ENCODE results near the gene PCNX3. TPM values are rescaled to one million over a fixed set of nuclear protein-coding genes. Genes with fewer than 3 reads are reported as not detected.

PCNX3 gene
- total RNA-seq (2022) (72.8 and 77.4 TPM in 2 replicates), Bru-seq, nascent RNA (percentile 64 among the genes with signal in this experiment), BruChase-seq, experiment 1, labeled RNA remaining after a 6-hour chase (percentile 86 among the genes with signal in this experiment), BruChase-seq, experiment 2, labeled RNA remaining after a 2-hour chase (percentile 86 among the genes with signal in this experiment)
- long read RNA-seq, partial matches to known transcripts = 34 of 53 reads
- long read RNA-seq, other reads (novel, unspliced or antisense) = 19 of 53 reads

DNA sequence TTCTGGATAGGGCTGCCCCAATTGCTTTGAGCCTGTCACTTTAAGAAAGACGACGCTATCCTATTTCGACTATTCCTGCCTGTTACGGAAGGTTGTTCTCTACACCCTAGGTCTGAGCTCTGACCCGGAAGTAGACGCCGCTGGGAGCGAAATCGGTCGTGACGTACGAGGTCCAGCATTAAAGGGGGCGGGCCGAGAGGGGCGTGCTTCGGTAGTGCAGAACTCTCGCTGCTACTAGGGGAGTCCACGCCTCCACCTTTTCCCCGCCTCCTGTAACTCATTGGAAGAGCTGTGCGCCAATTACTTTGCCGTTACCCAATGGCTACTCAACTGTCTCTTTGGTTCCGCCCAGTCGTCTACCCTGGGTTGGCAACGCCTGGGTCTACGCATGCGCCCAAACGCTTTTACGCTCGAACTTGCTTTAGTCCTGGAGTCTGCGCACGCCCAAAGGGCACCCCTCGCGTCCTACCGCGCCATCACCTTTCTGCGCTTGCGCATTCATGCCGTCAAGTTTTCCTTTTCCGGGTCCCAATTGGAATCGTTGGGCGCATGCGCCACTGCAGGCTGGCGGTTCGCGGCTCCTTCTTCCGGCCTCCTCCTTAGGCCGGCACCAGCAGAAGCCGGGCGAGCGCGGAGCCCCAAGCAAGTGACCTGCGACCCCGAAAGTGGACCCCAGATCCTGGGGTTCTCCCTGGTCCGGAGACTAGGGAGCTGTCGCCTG, at the start of gene PCNX3:
PCNX3 (plus strand) TSS at position 548 of the 721 bp plus-strand sequence. CDS start 536 bp downstream, outside the sequence.
- H3K4me1 Mint-ChIP-seq (ENCODE audit: low read depth, unreplicated experiment) = peaks cover 29% of the 10 kb centered on the region
- intact Hi-C loops (cut with micrococcal nuclease; ENCODE audit: unreplicated experiment) = no loop called here
- no peaks in the 10 kb centered on the region for H3K9me3 Mint-ChIP-seq (ENCODE audit: low read depth, unreplicated experiment)
- no TSS peak for BruUV-seq (replicated peaks)
- peak within 1 kb of the TSS; percentile 95 for H3K27ac Mint-ChIP-seq (ENCODE audit: unreplicated experiment)
- peak within 1 kb of the TSS; percentile 93 for H3K4me3 Mint-ChIP-seq (ENCODE audit: low read depth, unreplicated experiment)
- peaks cover 78% of the 10 kb centered on the region for H3K36me3 Mint-ChIP-seq (ENCODE audit: insufficient read depth, unreplicated experiment)
- TF ChIP-seq, protein P1, sequence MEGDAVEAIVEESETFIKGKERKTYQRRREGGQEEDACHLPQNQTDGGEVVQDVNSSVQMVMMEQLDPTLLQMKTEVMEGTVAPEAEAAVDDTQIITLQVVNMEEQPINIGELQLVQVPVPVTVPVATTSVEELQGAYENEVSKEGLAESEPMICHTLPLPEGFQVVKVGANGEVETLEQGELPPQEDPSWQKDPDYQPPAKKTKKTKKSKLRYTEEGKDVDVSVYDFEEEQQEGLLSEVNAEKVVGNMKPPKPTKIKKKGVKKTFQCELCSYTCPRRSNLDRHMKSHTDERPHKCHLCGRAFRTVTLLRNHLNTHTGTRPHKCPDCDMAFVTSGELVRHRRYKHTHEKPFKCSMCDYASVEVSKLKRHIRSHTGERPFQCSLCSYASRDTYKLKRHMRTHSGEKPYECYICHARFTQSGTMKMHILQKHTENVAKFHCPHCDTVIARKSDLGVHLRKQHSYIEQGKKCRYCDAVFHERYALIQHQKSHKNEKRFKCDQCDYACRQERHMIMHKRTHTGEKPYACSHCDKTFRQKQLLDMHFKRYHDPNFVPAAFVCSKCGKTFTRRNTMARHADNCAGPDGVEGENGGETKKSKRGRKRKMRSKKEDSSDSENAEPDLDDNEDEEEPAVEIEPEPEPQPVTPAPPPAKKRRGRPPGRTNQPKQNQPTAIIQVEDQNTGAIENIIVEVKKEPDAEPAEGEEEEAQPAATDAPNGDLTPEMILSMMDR (IDR thresholded peaks at IDR 0.05; ENCODE audit: unreplicated experiment) = no peak
- peak; percentile 99 for DNase-seq
- CTCF ChIA-PET = interaction anchor here (0.6 to 1.7 kb wide), 11 partner anchors 11 to 267 kb away, joined by 3 to 6 read pairs (median 4); partner anchors contain the start of genes FAM89B, MUS81, SIPA1 and ZNRD2
- no peaks in the 10 kb centered on the region for H3K27me3 Mint-ChIP-seq (ENCODE audit: unreplicated experiment)

DNA sequence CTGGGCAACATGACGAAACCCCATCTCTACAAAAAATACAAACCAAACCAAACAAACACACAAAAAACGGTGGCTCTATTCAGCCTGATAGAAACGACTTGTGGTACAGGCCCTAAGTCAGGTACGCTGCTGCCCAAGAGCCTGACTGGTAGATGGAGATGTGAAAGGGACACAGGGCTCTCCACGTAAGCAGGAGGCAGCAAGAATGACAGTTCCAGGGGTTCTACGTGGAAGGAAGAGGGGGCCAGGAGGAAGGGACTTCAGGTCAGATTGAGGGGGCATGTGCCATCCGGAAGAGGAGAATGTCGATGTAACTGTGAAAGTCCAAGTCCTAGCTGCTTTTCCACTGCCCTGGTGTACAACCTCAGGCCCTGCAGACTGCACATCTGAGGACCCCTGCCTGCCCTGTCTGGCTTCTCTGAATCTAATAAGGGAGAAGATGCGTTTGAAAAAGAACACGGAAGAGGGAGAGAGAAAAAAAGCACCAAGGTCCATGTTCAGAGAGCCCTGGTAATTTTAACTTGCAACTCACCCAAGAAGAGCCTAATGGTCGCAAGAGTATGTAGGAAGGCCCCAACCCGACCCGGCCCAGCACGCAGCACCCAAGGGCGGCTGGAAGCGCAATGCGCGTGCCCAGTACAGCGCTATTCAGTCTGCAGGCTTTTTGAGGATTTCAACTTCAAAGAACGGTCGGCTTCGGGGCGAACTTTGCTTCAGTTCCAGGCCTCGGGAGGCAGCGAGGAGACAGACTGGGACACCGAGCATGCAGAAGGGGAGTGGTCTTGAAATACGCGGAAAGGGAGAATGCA, 46.2 kb upstream of the PCNX3 start:
- H3K9me3 Mint-ChIP-seq (ENCODE audit: low read depth, unreplicated experiment) = no peaks in the 10 kb centered on the region
- H3K4me1 Mint-ChIP-seq (ENCODE audit: low read depth, unreplicated experiment) = peaks cover 46% of the 10 kb centered on the region
- H3K27ac Mint-ChIP-seq (ENCODE audit: unreplicated experiment) = peak overlapping the region; percentile 88
- intact Hi-C loops (cut with micrococcal nuclease; ENCODE audit: unreplicated experiment) = no loop called here
- DNase-seq = no peak
- TSS peak; percentile 68 for BruUV-seq (replicated peaks)
- CTCF ChIA-PET = interaction anchor here (0.6 to 4.0 kb wide), 4 partner anchors 10 to 60 kb away, joined by 3 to 39 read pairs (median 12); partner anchors contain the start of genes LTBP3 and PCNX3
- peak overlapping the region; percentile 79 for H3K4me3 Mint-ChIP-seq (ENCODE audit: low read depth, unreplicated experiment)
- TF ChIP-seq, protein P1 (IDR thresholded peaks at IDR 0.05; ENCODE audit: unreplicated experiment) = no peak
- peaks cover 63% of the 10 kb centered on the region for H3K36me3 Mint-ChIP-seq (ENCODE audit: insufficient read depth, unreplicated experiment)
- H3K27me3 Mint-ChIP-seq (ENCODE audit: unreplicated experiment) = no peaks in the 10 kb centered on the region

DNA sequence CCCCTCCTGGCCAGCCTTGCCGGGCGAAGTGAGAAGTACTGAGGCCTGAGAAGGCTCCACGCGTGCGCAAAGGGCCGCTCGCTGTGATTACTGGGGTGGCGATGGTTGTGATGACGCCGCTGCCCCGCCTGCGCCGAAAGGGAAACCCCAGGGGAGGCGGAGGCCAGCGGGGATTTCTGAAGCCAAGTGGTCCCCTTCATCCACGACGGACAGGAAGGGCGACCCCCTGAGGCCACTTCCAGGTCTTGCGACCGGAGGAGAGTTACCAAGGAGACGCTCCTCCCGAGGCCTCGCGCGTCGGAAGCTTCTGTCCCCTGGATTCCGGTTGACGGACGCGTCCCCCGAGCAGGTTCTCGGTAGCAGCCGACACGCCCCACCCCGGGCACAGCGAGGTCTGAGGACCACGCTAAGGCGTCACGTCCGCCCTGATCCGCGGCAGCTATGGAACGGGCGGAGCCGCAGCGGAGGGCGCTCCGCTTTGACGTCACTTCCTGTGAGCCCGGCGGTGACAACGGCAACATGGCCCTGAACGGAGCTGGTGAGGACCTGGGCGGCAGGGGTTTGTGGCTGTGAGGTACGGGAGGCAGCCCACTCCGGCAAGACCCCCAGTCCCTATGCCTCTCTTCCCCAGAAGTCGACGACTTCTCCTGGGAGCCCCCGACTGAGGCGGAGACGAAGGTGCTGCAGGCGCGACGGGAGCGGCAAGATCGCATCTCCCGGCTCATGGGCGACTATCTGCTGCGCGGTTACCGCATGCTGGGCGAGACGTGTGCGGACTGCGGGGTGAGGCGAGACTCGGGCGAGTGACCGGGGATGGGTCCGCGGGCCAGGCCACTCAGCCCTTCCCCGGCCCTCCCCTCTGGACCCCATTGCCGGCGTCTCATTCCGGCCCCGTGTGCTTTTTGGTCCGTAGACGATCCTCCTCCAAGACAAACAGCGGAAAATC, 45.3 kb upstream of the PCNX3 start, which contains the start of gene ZNRD2:
ZNRD2 (plus strand) TSS at position 505 of the 946 bp plus-strand sequence; CDS start at position 520, 15 bp downstream.
- Mint-ChIP-seq H3K4me3 (ENCODE audit: low read depth, unreplicated experiment) (peak within 1 kb of the TSS; percentile 79), H3K27me3 (ENCODE audit: unreplicated experiment) (no peaks in the 10 kb centered on the region), H3K27ac (ENCODE audit: unreplicated experiment) (peak within 1 kb of the TSS; percentile 88), H3K9me3 (ENCODE audit: low read depth, unreplicated experiment) (no peaks in the 10 kb centered on the region), H3K36me3 (ENCODE audit: insufficient read depth, unreplicated experiment) (peaks cover 72% of the 10 kb centered on the region), H3K4me1 (ENCODE audit: low read depth, unreplicated experiment) (peaks cover 46% of the 10 kb centered on the region)
- DNase-seq = peak; percentile 99
- TF ChIP-seq, protein P1 (IDR thresholded peaks at IDR 0.05; ENCODE audit: unreplicated experiment) = peak; percentile 67
- intact Hi-C loops (cut with micrococcal nuclease; ENCODE audit: unreplicated experiment) = loop anchor here (2.0 kb wide), 1 partner anchor 29 kb away; no protein-coding TSS in a partner anchor
- CTCF ChIA-PET = interaction anchor here (0.6 to 4.0 kb wide), 5 partner anchors 11 to 61 kb away, joined by 3 to 39 read pairs (median 5); partner anchors contain the start of genes LTBP3 and PCNX3
- no TSS peak for BruUV-seq (replicated peaks)

Measured in Calu3 (cell line).